GM19023 (cell line): ENCODE results near the gene FAM163B.

ENCODE experiments used
- ATAC-seq: cut with Tn5 transposase; IDR thresholded peaks from one replicate; pipeline ENCODE4 v1.9.1; 2021; ENCODE audit warnings: mild to moderate bottlenecking, moderate library complexity; ENCODE audit not compliant: unreplicated experiment

The FAM163B gene

DNA sequence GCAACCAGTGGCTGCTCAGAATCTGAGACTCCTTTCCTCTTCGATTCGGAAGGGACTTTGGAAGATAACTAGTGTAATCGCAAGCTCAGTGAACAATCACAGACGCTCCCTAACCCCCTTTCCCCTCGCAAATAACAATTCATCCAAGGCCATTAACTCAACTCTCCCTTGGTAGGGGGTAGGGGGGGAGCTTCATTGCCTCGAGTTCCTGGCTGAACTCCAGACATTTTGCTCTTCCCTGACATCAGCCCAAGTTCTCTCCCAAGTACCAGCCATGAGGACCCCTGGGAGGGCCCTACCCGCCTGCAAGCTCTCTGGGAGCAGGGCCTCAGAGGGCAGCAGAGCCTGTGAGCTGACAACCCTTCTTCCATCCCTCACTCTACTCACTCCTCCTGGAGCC lies 8.4 kb downstream of the FAM163B start:
- no peak for ATAC-seq

DNA sequence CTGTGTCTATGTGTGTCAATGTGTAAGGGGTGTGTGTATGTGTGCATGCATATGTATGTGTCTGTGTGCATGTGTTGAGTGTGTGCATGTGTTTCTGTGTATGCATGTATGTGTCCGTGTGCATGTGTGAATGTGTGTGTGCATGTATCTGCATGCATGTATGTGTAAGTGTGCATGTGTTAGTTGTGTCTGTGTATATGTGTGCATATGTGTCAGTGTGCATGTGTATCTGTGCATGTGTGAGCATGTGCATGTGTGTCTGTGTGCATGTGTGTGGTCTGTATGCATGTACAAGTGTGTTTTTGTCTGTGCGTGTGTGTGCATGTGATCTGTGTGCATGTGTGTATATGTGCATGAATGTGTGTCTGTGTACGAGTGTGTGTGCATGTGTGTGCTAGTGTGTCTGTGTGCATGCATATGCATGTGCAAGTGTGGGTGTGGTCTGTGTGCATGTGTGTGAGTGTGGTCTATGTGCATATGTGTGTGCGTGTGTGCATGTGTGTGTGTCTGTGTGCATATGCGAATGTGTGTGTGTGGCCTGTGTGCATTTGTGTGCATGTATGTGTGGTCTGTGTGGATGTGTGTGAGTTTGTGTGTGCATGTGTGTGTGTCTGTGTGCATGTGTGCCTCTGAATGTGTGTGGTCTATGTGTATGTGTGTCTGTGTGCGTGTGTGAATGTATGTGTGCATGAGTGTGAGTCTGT lies 9.6 kb downstream of the FAM163B start:
- no peak for ATAC-seq

DNA sequence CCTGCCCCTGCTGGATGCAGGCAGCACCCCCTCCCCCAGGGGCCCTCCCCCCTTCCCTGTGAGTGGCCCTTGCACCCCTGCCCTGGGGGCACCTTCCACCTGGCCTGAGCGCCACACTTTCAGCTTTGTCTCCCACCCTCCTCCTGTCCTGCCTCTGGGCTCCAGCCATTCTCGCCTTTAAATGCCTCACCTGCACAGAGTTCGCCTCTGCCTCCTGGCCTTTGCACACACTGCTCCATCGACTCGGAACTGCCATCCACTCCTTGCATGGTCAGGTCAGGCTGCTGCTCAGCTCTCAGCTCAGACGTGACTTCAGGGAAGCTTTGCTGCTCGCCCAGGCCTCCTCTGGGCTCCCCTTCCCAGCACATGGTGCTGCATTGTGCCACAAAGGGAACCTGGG lies 10.2 kb downstream of the FAM163B start:
- no peak for ATAC-seq

DNA sequence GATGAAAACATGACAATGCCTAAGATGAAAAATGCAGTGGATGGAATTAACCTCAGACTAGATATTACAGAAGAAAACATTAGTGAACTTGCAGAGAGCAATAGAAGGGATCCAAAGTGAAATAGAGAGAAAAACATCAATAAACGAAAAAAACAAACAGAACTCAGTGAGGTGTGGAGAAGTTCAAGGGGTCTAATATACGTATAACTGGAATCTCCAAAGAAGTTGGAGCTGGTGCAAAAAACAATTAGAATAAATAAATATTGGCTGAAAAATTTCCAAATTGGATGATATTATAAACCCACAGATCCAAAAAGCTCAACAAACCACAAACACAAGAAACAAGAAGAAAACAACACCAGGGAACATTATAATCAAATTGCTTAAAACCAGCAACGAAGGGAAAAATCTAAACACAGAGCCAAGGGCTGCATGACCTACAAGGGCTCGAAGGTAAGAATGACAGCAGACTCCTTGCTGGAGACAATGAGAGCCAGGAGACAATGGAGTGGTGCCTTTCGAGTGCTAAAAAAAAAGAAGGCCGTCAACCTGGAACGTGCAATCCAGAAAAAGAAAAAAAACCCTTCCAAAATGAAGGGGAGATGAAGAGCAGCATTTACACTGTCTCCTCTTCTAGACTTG lies 11.8 kb downstream of the FAM163B start:
- ATAC-seq = no peak

DNA sequence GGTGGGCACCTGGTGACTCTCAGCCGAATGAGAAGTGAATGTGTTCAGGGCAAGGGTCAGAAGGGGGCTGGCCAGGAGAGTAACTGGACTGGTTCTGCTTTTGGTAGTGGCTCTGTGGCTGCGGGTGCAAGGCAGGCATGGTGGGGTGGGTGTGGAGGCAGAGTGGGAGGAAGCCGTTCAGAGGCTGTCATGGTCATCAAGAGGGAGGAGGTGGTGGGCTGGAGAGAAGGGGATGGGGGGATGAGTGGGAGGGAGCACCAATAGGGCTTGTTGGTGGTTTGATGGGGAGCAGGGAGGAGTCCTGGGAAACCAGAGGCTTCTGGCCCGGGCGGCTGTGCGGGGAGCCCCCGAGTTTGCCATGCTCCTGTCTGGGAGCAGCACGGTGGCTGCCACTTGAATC lies 13.3 kb downstream of the FAM163B start:
- ATAC-seq = no peak

DNA sequence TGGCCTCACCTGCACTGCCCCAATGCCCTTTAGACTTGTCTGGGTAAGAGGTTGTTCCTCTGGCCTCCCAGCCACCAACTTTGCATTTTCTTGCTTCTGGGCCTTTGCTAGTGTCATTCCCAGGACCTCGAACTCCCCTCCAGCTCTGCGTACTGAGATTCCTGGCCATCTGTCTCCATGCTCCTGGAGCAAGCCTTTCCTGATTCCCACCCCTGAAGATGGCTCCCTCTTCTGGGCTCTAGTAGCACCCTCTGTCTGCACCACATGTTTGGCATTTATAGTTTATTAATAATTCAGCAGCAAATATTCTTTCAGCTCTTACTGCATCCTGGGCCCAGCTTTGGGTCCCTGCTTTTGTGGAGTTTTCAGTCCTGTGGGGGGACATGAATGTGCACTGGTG lies 14.9 kb downstream of the FAM163B start:
- ATAC-seq = no peak

DNA sequence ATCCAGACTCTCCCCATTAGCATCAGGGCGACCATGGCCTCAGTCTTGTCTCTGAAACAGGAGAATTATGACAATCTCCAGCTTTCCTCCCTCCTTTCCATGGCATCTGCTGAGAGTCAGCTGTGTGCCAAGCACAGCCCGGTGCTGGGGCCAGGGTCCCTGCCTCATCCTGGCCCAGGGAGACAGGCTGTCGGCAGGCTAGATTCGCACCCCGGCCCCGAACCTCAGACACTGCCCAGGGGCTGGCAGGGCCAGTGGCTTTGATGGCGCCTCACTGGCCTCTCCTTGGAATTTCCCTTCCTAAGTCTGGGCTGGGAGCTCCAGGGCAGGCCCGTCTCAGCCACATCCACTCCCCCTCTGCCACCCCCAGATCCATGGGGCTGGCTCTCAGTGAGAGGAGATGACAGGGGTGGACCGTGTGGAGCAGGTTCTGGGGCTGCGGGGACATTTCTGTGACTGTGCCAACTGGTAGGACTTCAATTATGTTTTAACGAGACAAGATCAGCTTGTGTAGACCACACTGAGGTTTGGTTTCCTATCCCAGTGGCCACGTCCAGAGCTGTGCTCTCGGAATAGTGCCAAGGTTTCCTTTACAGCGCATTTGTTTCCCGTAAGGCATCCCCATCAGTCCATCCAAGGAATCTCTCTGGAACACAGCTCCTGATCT lies 15.5 kb downstream of the FAM163B start:
- no peak for ATAC-seq

DNA sequence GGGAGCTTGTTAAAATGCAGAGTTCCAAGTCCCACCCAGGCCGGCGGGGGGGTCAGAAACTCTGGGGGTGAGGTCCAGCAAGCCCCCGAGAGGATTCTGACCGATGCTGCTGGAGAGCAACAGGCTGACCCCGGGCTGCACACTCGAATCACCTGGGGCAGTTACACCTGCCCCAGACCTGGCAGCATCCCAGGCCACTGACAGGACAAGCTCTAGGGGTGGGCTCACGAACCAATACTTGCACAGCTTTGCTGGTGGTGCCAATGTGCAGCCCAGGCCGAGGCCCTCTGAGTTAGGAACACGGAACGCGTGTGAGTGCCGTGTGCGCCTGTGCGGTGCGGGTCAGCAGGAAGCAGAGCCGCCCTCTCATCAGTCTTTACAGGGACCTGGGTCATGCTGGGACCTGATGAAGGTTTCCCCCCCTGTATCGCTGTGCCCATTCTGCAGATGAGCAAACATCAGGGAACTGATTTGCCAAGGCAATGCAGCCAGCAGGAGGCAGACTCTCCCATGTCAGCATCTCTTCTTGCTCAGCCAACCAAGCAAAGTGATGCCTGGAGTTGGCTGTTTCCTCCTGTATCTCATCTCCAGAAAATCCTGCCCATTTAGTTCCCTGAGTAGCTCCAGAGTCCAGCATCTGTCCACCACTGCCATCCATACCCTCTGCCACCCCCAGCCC lies 16.3 kb downstream of the FAM163B start:
- ATAC-seq = no peak

DNA sequence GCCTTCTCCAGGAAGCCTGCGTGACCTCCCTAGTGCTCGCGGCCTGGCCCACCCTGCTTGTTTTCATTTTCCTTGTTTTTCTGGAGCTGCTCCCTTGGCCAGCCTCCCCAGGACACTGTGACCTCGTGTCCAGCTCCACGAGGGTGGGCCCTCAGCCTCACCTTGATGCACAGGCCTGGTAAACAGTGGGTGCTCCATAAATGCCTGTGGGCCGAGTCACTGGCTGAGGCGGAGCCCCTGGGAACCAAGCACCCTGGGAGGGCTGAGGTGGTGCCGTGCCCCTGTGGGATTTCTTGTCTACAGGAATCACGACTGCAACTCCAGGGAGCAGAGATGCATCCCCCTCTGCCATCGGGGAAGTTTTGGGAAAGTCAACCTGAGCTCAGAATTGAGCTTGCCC lies 17.2 kb downstream of the FAM163B start:
- ATAC-seq = no peak

DNA sequence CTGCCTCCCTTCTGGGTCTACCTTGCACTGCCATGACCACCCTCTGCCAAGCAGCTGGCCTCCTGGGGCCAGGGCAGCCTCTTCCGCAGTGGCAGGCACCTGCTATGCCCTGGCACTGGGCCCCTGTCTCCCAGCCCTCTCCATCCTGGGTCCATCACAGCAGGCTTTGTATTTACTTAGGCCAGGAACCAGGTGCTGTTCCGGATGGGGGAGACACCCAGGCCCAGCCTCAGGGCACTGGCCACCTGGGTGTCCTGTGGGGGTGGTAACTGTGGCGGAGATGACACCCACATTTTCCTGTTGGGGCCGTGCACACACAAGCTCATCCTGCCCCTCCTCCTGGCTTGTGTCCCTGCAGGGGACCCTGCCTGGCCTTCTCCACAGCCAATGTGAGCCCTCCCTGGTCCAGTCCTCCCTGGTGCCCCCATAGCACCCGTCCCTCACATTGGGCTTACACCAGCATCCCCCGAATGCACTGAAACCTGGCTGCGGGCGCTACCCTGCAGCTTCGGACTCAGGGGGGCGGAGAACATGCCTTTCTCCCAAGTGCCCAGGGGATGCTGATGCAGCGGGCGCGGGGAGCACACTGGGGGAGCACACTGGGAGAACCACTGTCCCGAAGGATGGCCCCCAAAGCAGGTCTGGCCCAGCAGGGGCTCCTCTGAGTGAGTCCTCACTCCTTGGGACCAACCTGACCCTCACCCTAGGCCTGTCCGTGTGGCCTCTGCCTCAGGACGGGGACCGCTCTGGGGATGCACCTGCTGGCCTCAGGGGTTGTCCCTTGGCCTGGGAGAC lies 17.9 kb downstream of the FAM163B start:
- no peak for ATAC-seq

DNA sequence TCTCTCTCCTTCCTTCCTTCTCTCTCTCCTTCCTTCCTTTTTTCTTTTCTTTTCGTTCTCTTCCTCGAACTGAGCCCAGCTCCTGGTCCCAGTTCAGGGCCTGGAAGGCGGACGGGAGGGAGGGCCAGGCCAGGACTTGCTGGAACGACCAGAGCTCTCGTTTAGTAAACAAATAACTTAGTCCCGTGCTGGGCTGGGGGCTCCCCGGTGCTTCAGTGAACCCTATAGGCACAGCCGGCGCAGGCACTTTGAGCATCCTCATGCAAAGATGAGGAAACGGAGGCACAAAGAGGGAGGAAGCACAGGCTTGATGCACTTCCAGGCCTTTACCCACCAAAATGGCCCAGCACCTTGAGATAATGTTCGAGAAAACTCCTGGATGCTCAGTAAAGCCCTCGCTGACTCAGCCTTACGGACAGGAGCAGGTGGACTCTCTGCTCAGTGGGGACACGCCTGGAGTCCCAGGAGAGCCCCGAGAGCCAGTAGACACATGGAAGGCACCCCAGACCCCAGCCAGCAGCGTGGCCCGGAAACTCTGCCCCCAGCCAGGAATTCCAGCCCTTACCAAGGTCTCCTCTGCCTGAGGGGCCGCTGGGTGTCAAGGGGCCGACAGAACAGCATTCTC lies 18.8 kb downstream of the FAM163B start:
- no peak for ATAC-seq

DNA sequence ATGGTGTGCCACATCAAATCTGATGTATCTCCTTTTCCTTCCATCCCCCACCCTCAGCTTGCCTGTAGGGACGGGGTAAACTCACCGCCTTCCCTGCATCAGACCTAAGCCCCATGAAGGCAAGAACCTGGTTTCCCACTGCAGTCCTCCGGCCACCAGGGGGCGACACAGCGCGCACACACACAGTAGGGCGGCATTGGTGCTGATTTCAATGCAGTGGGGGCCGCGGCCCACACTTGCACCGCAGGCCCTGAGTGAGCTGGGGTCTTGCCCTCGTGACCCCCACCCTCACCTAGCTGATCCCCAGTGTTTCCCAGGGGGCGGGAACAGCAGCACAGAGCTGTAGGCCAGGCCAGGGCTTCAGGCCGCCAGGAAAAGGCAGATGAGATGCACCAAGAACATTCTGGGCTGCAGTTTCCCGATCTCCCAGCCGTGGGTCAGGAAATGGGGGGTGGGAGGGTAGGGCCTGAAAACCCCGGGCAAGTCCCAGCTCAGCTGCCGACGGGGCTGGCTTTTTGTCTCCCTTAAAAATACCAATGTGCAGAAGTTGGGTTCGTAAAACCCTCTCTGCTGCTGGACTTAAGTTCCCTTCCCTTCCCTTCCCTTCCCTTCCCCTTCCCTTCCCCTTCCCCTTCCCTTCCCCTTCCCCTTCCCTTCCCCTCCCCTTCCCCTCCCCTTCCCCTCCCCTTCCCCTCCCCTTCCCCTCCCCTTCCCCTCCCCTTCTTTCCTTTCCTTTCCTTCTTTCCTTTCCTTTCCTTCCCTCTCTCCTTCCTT lies 19.5 kb downstream of the FAM163B start:
- ATAC-seq = no peak

DNA sequence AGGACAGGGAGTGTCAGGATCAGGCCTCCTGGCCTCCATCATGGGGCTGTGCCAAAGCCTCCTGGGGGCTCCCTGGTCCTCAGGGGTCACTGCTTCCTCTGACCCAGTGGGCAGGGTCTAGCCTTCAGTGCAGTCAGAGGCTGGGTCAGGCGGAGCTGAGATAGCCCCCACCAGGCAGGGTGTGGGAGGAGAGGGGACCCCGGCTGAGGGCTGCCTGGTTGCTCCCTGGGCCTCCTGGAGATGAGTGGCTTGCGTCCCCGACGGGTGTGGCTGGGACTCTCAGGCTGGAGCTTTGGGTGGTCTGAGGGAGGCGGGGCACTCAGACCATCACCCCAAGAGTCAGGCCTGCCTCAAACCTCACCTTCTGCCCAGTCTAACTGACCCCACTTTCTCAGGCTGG lies 21.7 kb downstream of the FAM163B start:
- no peak for ATAC-seq

DNA sequence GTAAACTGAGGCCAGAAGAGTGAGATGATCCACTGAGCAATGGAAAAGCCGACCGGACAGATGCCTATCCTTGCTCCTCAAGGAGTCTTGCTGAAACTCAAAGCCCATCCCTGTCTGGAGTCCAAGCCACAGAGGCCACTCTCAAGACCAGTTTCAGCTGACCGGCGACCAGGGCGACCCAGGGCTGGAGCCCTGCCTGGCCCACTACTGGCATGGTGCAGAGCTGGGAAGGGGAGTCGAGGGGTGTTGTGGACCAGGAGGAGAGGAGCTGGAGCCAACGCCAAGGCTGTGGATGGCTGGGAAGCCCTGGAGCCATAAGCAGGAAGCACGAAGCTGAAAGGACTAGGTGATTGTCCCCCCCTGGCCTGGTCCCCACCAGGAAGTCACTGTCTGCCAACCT lies 22.1 kb downstream of the FAM163B start:
- no peak for ATAC-seq

DNA sequence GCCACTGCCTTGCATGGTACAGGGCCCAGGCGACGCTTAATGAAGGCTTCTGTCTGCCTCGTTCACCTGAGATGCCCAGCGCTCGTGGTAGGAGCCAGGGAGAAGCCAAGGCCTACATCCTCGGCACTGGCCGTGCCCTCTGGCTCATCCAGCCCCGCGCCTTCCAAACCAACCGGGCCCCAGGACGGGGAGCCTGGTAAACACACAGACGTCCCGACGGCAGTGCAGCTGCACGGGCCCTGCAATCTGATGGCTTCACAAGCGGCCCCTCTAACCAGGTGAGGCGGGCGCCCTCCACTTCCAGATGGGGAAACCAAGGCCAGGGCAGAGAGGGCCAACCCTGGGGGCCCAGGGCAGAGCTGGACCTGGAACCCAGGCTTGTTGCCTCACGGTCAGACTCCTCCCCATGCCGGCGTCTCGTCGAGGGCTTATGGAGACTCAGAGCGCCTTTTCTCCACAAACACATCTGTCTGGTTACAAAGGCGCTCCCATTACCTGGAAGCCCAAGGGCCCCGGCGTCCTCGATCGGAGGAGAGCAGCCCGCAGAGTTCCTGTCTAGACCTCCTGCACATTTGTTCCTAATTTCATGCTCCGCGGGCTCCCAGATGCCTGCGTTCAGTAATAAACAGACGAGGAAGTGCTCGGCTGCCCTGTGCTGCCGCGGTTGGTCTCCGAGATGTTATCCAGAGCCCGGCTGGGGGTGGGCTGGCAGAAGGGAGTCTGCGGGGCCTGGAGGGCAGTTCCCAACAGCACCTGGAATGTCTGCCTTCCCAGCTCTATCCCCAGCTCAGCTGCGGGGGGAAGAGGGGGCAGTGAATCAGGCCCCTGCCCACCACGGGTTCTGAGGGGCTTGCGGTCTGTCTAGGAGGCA lies 23.5 kb downstream of the FAM163B start:
- no peak for ATAC-seq

DNA sequence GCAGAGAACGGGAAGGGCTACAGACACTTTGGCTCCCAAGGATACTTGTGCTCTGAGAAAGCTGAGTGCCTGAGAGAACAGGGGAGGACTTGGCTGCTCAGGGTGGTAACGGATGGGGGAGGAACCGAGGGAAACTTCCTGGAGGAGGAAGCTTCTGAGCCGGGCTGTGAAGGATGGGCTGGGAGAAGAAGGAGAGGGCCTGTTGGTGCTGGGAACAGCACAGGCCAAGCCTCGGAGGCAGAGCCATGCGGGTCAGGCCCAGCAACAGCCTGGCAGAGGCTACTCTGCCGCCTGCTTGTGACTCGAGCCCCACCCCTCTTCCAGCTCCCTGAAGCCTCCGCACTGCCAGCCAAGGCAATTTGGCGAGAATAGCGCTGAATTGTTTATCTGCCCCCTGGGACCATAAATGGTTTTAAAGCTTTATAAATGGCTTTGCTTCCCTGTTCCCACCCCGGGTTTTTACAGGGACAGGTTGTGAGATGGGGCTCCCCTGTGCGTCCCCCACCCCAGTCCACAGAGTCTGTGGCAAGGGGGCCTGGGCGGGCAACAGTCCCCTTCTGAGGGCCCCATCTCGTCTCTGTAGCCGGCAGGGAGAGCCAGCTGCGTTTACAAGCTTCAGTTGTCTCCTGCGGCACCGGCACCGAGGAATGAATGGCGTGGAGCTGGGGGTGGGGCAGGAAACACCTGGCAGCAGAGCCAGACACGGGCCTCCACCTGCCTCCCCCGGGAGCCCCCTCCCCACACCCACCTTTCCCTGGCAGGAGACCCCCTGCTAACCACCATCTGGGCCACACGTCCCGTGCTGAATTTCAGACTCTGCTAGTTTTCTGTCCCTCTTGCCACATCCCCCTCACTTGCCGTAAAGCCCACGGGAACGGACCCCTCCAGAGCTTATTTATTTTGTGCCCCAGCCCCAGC lies 24.4 kb downstream of the FAM163B start:
- ATAC-seq = no peak

DNA sequence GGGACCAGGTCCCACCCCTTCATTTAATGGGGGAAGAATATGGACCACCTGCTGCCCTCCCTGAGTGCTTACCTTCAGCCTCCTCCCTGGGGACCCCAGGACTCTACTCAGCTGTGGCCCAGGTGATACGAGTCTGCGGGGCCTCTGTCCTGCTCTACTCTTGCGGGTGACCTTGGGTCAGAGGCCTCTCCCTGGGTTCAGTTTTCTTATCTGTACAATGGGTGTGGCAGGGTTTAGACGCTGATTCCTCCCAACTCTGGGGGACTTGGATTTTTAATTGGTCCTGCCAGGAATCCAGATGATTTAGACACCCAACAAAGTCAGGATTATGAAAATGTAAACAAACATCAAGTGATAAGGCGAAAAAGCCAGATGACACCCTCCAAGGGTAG lies 25.0 kb downstream of the FAM163B start:
- no peak for ATAC-seq

DNA sequence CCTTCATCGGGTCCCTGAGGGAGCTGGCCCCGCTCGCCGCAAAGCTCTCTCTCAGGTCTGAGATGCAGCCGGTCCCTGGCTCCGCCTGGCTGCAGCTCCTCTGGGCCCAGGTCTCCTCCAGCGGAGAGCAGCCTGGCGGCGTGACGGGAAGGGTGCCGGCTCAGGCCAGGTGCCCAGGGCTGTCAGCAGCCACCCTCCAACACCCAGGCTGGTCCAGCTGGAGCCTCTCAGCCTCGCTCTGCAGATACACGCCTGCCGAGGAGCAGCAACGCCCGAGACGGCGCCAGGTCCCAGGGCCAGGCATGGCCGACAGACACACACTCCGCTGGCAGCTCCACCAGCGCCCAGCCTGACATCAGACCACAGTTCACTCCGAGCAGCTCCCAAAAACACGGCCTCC lies 25.6 kb downstream of the FAM163B start:
- ATAC-seq = no peak
